Measurements from ENCODE around the gene MNAT1. TPM values are rescaled to one million over a fixed set of nuclear protein-coding genes. Genes with fewer than 3 reads are reported as not detected.
A peak's percentile ranks its signal among the peaks of the same experiment; 100 is the strongest.

MNAT1 gene
- total RNA-seq, 1 donor from 2014 or later: 54.1 TPM

DNA sequence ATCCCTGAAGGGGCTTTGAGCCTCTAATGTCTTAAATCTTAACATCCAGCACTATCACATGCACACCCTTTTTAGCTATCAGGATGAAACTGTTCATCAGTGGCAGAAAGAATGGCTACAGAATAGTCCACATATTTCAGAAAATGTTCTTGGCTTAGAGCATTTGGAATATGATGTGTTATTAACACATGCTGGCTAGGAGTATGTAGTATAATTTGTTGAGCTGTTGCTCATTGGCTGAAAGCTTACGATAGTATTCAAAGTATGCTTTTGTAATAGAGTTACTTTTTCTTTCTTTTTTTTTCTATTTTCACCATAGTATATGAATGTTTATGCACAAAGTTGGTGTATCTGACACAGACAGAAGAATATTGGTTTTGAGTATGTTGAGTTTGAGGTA is 55.1 kb downstream of the MNAT1 start:
- H3K4me1 Mint-ChIP-seq (ENCODE audit: low read depth): peaks cover 14% of the 10 kb centered on the region
- H3K4me3 Mint-ChIP-seq (ENCODE audit: low read depth): no peak overlapping the region
- H3K9me3 Mint-ChIP-seq (ENCODE audit: low read depth): no peaks in the 10 kb centered on the region
- TF ChIP-seq, protein P1, sequence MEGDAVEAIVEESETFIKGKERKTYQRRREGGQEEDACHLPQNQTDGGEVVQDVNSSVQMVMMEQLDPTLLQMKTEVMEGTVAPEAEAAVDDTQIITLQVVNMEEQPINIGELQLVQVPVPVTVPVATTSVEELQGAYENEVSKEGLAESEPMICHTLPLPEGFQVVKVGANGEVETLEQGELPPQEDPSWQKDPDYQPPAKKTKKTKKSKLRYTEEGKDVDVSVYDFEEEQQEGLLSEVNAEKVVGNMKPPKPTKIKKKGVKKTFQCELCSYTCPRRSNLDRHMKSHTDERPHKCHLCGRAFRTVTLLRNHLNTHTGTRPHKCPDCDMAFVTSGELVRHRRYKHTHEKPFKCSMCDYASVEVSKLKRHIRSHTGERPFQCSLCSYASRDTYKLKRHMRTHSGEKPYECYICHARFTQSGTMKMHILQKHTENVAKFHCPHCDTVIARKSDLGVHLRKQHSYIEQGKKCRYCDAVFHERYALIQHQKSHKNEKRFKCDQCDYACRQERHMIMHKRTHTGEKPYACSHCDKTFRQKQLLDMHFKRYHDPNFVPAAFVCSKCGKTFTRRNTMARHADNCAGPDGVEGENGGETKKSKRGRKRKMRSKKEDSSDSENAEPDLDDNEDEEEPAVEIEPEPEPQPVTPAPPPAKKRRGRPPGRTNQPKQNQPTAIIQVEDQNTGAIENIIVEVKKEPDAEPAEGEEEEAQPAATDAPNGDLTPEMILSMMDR (IDR thresholded peaks at IDR 0.05; ENCODE audit: unreplicated experiment): no peak
- H3K36me3 Mint-ChIP-seq (ENCODE audit: insufficient read depth): peaks cover 6% of the 10 kb centered on the region
- no peak overlapping the region for H3K27ac Mint-ChIP-seq
- H3K27me3 Mint-ChIP-seq: no peaks in the 10 kb centered on the region
- DNase-seq (ENCODE audit: low spot score, unreplicated experiment): no peak

DNA sequence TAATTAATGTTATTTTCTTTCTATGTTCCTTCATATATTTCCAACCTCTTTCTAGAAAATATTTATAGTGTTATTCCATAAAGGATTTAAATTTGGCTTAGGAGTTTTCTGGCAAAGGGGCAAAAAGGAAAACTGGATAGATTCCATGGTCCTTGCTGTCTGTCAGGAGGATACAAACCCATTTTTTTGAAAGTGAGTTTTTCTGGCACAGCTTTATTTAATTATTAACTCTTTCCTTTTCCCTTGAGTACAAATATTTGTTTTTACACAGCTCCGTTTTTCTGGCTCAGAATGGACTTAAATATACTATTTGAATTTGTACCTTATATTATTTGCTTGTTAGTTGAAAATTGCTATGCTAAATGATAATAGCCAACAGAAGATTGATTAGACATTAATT is 56.3 kb downstream of the MNAT1 start:
- H3K27ac Mint-ChIP-seq: peak overlapping the region; percentile 67

DNA sequence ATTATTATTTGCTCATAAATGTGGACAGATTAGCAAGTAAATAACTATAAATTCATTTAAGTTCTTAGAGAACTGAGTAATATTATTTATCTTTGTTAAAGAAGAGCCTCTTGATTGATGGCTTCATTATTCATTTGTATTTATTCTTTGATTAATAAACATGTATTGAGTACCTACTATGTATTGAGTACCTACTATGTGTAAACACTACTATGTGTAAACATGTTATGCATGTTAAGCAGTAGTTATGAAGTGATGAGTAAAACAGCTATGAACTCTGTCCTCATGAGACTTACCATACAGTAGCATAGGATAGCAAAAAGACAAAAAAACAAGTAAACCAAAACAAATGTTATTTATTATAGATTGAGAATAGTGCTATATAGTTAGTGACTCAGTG is 61.9 kb downstream of the MNAT1 start:
- H3K4me3 Mint-ChIP-seq (ENCODE audit: low read depth): no peak overlapping the region
- no peak for DNase-seq (ENCODE audit: low spot score, unreplicated experiment)

More for the DNA sequence above, 56.3 kb downstream of the MNAT1 start:
- Mint-ChIP-seq H3K36me3 (ENCODE audit: insufficient read depth) (peaks cover 6% of the 10 kb centered on the region), H3K4me3 (ENCODE audit: low read depth) (no peak overlapping the region), H3K4me1 (ENCODE audit: low read depth) (peaks cover 14% of the 10 kb centered on the region), H3K9me3 (ENCODE audit: low read depth) (no peaks in the 10 kb centered on the region), H3K27me3 (no peaks in the 10 kb centered on the region)
- TF ChIP-seq, protein P1 (IDR thresholded peaks at IDR 0.05; ENCODE audit: unreplicated experiment): no peak
- DNase-seq (ENCODE audit: low spot score, unreplicated experiment): no peak

DNA sequence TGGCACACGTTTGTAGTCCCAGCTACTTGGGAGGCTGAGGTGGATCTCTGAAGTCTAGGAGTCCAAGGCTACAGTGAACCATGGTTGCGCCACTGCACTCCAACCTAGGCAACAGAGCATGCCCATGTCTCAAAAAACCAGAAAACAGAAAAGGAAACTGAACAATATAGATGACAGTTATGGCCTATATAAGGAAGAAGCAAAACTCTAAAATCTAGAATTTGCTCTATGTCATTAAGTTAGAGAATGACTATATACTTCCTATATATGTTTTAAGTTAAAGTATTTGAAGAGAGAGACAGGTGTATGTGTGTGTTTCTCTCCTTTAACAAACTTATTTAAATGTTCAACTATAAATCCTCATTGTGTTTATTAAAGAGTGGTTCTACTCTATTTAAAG is 65.8 kb downstream of the MNAT1 start:
- H3K4me3 Mint-ChIP-seq (ENCODE audit: low read depth): no peak overlapping the region
- H3K27ac Mint-ChIP-seq: no peak overlapping the region
- DNase-seq (ENCODE audit: low spot score, unreplicated experiment): no peak
- peaks cover 17% of the 10 kb centered on the region for H3K36me3 Mint-ChIP-seq (ENCODE audit: insufficient read depth)
- TF ChIP-seq, protein P1 (IDR thresholded peaks at IDR 0.05; ENCODE audit: unreplicated experiment): no peak
- no peaks in the 10 kb centered on the region for H3K4me1 Mint-ChIP-seq (ENCODE audit: low read depth)
- H3K9me3 Mint-ChIP-seq (ENCODE audit: low read depth): no peaks in the 10 kb centered on the region
- H3K27me3 Mint-ChIP-seq: no peaks in the 10 kb centered on the region

More for the DNA sequence above, 61.9 kb downstream of the MNAT1 start:
- TF ChIP-seq, protein P1 (IDR thresholded peaks at IDR 0.05; ENCODE audit: unreplicated experiment): no peak
- Mint-ChIP-seq H3K27ac (no peak overlapping the region), H3K27me3 (no peaks in the 10 kb centered on the region), H3K36me3 (ENCODE audit: insufficient read depth) (peaks cover 7% of the 10 kb centered on the region), H3K9me3 (ENCODE audit: low read depth) (no peaks in the 10 kb centered on the region), H3K4me1 (ENCODE audit: low read depth) (peaks cover 2% of the 10 kb centered on the region)

DNA sequence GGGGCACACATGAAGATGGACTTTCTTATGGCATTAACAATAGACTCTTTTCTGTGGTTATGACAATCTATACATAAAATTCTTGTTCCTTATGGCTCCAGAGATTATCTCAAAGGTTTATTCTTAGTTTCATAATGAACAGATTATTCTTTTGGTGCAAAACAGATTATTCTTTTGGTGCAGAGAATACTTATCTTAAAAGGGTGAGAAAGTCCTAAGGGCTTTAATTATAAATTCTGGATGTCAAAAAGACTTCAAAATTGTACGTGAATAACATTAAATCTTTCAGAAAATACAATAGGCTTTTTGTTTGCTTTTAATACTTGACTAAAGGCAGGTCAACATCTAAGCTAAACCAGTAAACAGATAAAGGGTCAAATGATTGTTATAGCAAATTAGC is 69.3 kb downstream of the MNAT1 start:
- H3K36me3 Mint-ChIP-seq (ENCODE audit: insufficient read depth): peaks cover 24% of the 10 kb centered on the region

More for the DNA sequence above, 69.3 kb downstream of the MNAT1 start:
- Mint-ChIP-seq H3K27me3 (no peaks in the 10 kb centered on the region), H3K4me3 (ENCODE audit: low read depth) (no peak overlapping the region), H3K4me1 (ENCODE audit: low read depth) (no peaks in the 10 kb centered on the region), H3K27ac (no peak overlapping the region), H3K9me3 (ENCODE audit: low read depth) (peaks cover 10% of the 10 kb centered on the region)
- TF ChIP-seq, protein P1 (IDR thresholded peaks at IDR 0.05; ENCODE audit: unreplicated experiment): no peak
- DNase-seq (ENCODE audit: low spot score, unreplicated experiment): no peak

All from progenitor cell of endocrine pancreas (in vitro differentiated cells).